Measurements from ENCODE around the gene CUBN.
"Not testable (repeated sequence)": the region's sequence is repeated elsewhere in the genome, so short reads cannot be mapped to it uniquely, and the experiment has no call there.

Gene CUBN

GRCh38 chr10:17141504-17142229, 12.1 kb upstream of the CUBN start:
- DNase-seq (ENCODE audit: low read depth): no peak

- no peak for DNase-seq (ENCODE audit: low read depth)
These were observed 10.8 kb upstream of the CUBN start for GRCh38 chr10:17140386-17140761.

- DNase-seq (ENCODE audit: low read depth): no peak
These were observed 8.9 kb upstream of the CUBN start for GRCh38 chr10:17138460-17139042.

GRCh38 chr10:17134737-17135260, 5.2 kb upstream of the CUBN start:
- no peak for DNase-seq (ENCODE audit: low read depth)

GRCh38 chr10:17134282-17134681, 4.7 kb upstream of the CUBN start:
- DNase-seq (ENCODE audit: low read depth): no peak

GRCh38 chr10:17128261-17128660, 1.4 kb downstream of the CUBN start:
- DNase-seq (ENCODE audit: low read depth): no peak

- DNase-seq (ENCODE audit: low read depth): no peak
These were observed 3.3 kb downstream of the CUBN start for GRCh38 chr10:17126327-17126726.

- DNase-seq (ENCODE audit: low read depth): no peak
These were observed 4.3 kb downstream of the CUBN start for GRCh38 chr10:17125206-17125893.

GRCh38 chr10:17123961-17124360, 5.7 kb downstream of the CUBN start:
- no peak for DNase-seq (ENCODE audit: low read depth)

GRCh38 chr10:17122726-17123661, 6.6 kb downstream of the CUBN start:
- peak; percentile 71 for DNase-seq (ENCODE audit: low read depth)

- no peak for DNase-seq (ENCODE audit: low read depth)
These were observed 7.6 kb downstream of the CUBN start for GRCh38 chr10:17122052-17122451.

GRCh38 chr10:17120694-17121093, 8.9 kb downstream of the CUBN start:
- no peak for DNase-seq (ENCODE audit: low read depth)

GRCh38 chr10:17119845-17120244, 9.8 kb downstream of the CUBN start:
- DNase-seq (ENCODE audit: low read depth): no peak

- no peak for DNase-seq (ENCODE audit: low read depth)
These were observed 13.4 kb downstream of the CUBN start for GRCh38 chr10:17116193-17116592.

GRCh38 chr10:17115683-17116082, 13.9 kb downstream of the CUBN start:
- no peak for DNase-seq (ENCODE audit: low read depth)

- not testable (repeated sequence) for DNase-seq (ENCODE audit: low read depth)
These were observed 14.7 kb downstream of the CUBN start for GRCh38 chr10:17114878-17115444.

- DNase-seq (ENCODE audit: low read depth): no peak
These were observed 15.6 kb downstream of the CUBN start for GRCh38 chr10:17113889-17114540.

GRCh38 chr10:17113346-17113745, 16.3 kb downstream of the CUBN start:
- DNase-seq (ENCODE audit: low read depth): no peak

- DNase-seq (ENCODE audit: low read depth): no peak
These were observed 17.0 kb downstream of the CUBN start for GRCh38 chr10:17112566-17112965.

GRCh38 chr10:17109475-17110207, 20.0 kb downstream of the CUBN start:
- peak; percentile 50 for DNase-seq (ENCODE audit: low read depth)
